ENCODE measurements around the gene NT5C2.
"Not testable (repeated sequence)": the region's sequence is repeated elsewhere in the genome, so short reads cannot be mapped to it uniquely, and the experiment has no call there.

The NT5C2 gene

DNA sequence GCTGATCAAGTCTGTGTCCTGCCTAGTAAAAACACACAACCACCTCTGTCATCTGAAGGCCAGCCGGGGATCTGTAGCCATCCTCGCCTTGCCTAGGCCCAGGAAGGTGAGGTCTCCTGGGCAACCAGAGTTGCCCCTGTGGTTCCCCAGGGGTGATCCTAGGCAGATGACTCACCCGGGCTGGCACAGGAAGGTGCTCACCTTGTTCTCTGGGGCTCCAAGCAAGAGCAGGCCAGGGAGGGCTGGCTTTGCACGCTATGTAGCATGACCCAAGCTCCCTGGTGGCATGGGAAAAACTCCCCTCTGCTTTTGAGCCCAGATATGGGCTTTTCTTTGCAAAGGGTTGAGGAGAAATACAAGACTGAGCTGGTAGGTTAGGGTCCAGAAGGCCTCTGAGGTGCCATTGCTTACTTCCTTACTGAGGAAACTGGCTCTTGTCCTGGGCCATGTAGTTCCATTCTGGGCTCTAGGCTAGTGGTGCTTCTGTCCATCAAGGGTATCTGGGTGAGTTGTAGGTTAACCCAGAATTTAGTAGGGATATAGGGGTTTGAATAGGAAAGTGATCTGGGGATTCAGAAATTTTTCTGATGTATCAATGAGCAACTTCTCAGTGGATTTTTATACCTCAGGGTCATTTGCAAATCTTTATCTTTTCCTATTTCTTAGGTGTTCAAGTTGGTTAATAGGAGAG, 112.0 kb downstream of the NT5C2 start:
- DNase-seq: no peak

DNA sequence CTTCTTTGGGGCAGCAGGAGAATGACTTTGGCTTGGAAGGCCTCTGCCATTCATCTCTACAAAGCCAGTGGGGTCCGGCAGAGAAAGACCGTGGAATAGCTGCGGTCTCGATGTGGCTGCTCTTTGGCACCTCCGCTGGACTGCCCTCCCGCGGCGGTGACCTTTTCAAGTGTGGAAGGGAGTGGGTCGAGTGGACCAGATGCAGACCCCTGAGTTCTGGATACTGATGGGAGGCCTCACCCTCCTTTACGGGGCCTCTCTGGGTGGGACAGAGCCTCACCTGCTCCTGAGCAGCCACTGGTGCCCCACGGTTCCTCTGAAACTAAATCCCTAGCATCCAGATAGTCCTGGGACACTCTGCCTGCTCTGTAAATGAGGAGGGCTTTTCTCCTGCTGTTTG, 113.1 kb downstream of the NT5C2 start:
- no peak for DNase-seq

- no peak for DNase-seq
Measured at GRCh38 chr10:103079100-103079499, 114.0 kb downstream of the NT5C2 start.

- DNase-seq: no peak
Measured at GRCh38 chr10:103078676-103079075, 114.4 kb downstream of the NT5C2 start.

DNA sequence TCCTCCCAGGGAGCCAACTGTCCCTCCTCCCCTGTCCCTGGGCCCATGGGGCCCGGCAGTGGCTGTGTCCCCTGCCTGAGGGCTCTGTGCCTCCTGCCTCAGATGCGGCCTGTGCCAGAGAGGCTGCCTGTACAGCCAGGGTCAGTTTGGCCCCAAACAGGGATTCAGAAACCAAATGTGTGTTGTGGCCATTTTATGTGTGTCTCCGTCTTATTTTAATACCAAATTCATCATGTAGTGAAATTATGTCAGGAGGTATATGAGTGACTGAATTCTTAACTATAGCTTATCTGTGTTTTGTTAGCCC, 114.8 kb downstream of the NT5C2 start:
- no peak for DNase-seq

DNA sequence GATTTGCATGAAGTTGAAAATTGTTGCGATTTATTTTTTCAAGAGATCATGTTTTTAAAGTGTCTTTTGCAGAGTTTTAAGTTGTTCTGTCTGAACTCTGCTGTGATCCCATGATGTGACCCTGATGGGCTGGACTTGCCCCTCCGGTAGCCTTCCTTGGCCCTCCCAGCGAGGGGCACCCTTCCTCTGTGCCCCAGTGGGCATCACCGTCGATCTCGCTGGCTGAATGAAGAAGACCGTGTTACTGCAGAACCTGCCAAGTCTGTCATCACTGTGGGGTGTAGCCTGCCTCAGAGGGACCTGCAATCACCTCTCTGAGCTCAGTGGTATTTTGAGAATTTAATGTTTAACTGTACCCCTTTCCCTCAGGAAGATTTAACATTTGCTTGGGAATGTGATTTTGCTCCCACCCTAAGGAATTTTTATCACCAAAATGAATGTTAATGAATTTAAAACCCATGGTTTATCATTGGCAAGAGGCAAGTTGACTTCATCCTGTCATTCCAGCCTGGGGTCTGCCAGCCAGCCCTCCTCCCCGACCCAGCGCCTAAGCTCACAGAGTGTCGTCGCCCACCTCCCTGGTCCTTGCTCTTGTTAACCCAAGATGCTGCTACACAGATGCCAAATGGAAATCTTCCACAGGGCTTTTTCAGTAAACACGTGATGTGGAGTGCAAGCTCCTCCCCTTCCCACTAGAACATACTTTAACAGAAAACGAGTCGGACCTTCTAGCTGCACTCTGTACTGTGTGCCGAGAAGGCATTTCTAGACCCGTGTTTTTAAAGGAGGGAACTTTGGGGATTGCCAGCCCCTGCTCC, 115.4 kb downstream of the NT5C2 start:
- no peak for DNase-seq

- no peak for DNase-seq
Measured at GRCh38 chr10:103077020-103077419, 116.1 kb downstream of the NT5C2 start.

DNA sequence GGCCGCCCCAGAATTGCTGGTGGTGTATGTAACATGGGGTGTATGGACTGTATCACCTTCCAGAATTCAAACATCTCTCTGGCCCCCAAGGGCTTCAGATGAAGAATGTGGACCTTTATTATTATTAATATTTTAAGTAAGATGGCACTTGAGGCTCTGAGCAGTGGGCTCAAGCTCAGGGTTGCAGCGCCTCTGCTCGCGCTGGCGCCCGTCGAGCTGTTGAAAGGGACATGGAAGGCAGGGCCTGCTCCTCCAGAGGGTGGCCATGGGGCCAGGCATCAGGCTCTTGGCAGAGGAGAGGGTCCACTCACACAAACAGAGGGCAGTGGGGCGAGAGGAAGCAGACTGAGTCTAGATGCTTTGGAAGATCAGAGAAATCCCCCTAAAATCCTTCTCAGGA, 120.2 kb downstream of the NT5C2 start:
- DNase-seq: no peak

GRCh38 chr10:103072276-103072675, 120.8 kb downstream of the NT5C2 start:
- DNase-seq: no peak

DNA sequence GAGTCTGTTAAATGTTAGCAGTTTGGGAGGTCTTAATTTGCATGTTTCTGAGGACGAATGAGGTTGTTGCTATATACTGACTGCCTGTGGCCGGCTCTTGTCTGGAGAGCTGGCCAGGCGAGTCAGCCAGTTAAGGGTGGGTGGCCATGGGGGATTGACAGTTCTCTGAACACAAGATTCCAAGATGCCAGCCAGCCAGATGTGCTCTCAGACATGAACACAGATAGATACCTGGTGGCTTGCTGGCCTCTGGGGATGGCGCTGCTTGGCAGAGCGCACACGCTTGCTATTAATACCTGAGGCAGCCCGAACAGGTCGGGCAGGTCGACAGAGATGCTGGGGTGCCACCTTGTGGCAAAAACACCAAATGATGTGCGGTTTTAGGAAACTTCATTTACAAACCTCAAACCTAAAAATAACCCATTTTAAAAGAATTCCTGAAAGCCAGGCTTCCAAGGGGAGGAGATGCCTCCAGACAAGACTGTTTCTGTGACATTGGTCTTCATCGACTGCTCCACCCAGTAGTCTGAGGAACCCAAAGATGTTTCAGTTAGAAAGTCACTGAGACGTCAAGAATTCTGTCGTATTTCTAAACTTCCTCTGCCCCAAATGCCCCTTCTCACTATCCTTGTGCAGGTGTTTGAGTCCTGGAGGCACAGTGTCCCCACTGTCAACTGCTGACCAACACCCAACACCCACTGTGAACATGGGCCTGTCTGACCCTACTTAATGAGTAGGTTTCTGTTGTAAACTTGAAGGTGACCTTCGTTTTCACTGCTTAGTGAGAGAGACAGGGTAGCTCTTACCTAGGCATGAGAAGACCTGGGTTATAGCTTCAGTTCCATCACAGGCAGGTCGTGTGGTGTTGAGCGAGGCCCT, 123.4 kb downstream of the NT5C2 start:
- peak; percentile 85 for DNase-seq

GRCh38 chr10:103067956-103068355, 125.1 kb downstream of the NT5C2 start:
- DNase-seq: no peak

- no peak for DNase-seq
Measured at GRCh38 chr10:103067484-103067883, 125.6 kb downstream of the NT5C2 start.

DNA sequence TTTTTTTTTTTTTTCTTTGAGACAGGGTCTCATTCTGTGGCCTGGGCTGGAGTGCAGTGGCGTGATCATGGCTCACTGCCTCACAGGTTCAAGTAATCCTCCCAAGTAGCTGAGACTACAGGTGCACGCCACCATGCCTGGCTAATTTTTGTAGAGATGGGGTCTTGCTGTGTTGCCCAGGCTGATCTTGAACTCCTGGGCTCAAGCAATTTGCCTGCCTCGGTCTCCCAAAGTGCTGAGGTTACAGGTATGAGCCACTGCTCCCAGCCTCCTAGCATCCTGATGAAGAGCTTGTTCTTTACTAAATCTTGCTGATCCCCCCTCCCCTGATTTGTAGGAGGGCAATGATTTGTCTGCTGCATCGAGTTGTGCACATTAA, 126.0 kb downstream of the NT5C2 start:
- DNase-seq: not testable (repeated sequence)

- DNase-seq: no peak
Measured at GRCh38 chr10:103066141-103067098, 126.7 kb downstream of the NT5C2 start.

DNA sequence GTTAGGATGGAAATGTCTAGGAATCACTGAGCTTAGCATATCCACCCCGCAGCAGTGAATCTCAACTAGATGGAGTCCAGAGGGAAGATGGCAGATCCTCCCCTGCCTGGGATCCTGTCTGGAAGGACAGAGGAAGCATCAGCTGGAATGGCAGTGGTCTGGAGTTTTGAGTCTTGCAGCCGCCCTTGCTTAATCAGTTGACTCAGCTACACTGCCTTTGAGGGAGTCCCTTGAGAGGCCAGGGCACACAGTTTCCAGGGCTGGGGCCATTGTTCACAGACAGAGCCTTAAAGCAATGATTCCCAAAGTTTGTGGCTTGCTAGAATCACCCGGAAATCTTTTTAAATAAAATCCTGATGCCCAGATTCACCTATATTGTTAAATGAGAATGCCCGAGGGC, 128.1 kb downstream of the NT5C2 start:
- DNase-seq: no peak

DNA sequence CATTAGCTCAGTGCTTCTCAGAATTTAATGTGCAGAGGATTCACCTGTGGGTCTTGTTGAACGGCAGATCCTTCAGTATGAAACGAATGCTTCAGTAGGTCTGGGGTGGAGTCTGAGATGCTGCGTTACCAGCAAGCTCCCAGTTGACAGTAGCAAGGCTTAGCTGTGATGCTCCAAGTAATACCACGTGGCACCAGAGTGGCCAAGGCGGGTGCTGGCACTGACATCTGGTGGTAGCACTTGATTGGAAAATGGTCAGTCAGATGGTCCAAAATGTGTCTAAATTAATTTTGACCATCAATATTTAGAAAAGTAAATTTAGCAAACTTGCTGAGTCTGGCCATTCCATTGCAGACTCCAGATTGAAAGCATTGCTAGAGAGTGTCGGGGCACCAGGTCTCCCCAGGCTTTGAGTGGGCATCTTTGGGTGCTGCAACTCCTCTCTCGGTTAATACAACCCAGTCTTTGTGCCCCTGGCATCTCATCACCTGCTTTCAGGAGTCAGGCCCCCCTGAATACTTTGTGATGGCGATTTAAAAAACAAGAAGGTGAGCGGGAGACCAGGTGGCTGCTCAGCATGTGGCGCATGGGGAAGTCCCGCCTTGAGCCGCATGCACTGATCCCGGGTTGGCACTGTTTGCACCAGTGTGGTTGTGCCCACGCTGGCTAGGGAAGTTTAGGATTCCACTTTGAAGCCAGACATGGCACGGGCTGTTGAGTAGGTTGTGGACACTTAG, 130.1 kb downstream of the NT5C2 start:
- DNase-seq: no peak

DNA sequence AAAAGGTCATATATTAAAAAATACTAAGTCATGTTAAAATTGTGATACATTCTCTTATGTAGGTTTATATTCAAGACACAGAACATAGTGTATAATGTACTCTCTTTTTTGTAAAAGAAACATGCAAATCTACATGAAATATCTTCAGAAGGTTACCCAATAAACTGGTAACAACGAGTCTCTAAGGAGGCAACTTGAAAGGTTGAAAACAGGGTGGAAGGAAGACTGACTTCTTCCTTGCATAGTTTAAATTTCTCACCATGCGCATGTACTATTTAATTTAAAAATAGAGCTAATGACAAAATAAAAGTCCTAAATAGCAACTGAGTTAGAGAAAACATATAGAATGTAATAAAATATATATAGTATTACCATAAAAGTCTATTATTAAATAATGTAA, 132.5 kb downstream of the NT5C2 start:
- DNase-seq: no peak

- no peak for DNase-seq
Measured at GRCh38 chr10:103058034-103058433, 135.0 kb downstream of the NT5C2 start.

DNA sequence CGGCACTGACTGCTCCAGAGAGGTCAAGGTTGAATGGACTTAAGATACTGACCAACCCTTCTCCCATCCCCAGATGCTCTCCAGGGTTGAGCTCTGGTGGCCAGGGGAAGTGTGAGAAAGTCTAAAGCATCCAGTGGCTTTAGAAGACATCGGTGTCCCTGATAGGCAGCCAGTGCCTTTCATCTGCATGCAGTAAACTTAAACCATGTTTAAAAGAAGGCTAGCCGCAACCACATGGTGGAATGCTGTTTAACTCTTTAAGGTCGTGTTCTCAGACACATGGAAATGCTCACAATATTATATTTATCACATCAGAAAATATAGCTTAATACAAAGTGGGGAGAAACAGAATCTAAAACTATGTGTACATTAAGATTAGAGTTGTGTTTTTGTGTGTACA, 138.0 kb downstream of the NT5C2 start:
- no peak for DNase-seq

- DNase-seq: no peak
Measured at GRCh38 chr10:103054621-103055020, 138.5 kb downstream of the NT5C2 start.

- DNase-seq: peak; percentile 68
Measured at GRCh38 chr10:103053659-103054581, 139.2 kb downstream of the NT5C2 start.

Data from activated CD8-positive, alpha-beta memory T cell treated with anti-CD3 and anti-CD28 coated beads for 24 hours (primary cell).